GM12878 (cell line): ENCODE measurements around the gene ESYT2. TPM values are rescaled to one million over a fixed set of nuclear protein-coding genes. Genes with fewer than 3 reads are reported as not detected.

Experiments used
- ATAC-seq: fragments of 200-7000 bp; cut with Tn5 transposase; 3 replicates; pipeline ENCODE4 v1.9.1; 2020; ENCODE audit warnings: mild to moderate bottlenecking, moderate library complexity
- BruUV-seq: library from RNA; stranded (reverse); fragments of 400-500 nt; replicated peaks from 2 replicates; lab custom pipeline; 2021; lab: Mats Ljungman, UMichigan
- CTCF ChIA-PET: fragments of 300-600 bp; sonication (Branson Sonifier 250); formaldehyde crosslinking; extraction: SDS; loops from one replicate; lab custom pipeline; 2021; ENCODE audit warnings: inconsistent platforms; lab: Yijun Ruan, JAX
- POLR2A ChIA-PET: fragments of 350-600 bp; formaldehyde crosslinking; extraction: SDS; loops from one replicate; lab custom pipeline; 2021; ENCODE audit warnings: inconsistent platforms; lab: Charles Lee
- RAD21 ChIA-PET: fragments of 300-600 bp; sonication (Branson Sonifier 250); formaldehyde crosslinking; loops from one replicate; lab custom pipeline; 2023; ENCODE audit warnings: antibody characterized with exemption; ENCODE audit not compliant: unreplicated experiment; lab: Charles Lee
- SMC1A ChIA-PET: fragments of 300-600 bp; sonication (Branson Sonifier 250); formaldehyde crosslinking; loops from one replicate; lab custom pipeline; 2023; ENCODE audit not compliant: unreplicated experiment, uncharacterized antibody; lab: Charles Lee
- DNase-seq: peaks from one replicate; pipeline ENCODE4 v3.0.0-alpha.2; 2011; ENCODE audit warnings: low read depth, low spot score
- FAIRE-seq: peaks from 3 replicates; lab custom pipeline; 2011; peaks lifted over from hg19 to GRCh38; lab: Jason Lieb, UNC
- H2AFZ ChIP-seq: 2 replicates; pipeline ENCODE4 v1.6.0; 2011; ENCODE audit warnings: low read depth, low read length, control low read depth; ENCODE audit not compliant: control insufficient read depth
- H3K27ac ChIP-seq: 2 replicates; pipeline ENCODE4 v1.5.1; 2011; ENCODE audit warnings: control low read depth; ENCODE audit not compliant: control insufficient read depth, insufficient read depth
- H3K27me3 ChIP-seq, 2 experiments: replicated peaks in 1 of 2; 2 replicates each; pipeline versions ENCODE4 v1.6.0 to v1.6.1; 2011; ENCODE audit warnings: low read length in 1 of 2; ENCODE audit not compliant: control insufficient read depth in 2 of 2, insufficient read depth in 2 of 2
- H3K36me3 ChIP-seq, 2 experiments: 2 replicates each; pipeline ENCODE4 v1.5.1; 2011; ENCODE audit warnings: low read length in 1 of 2; ENCODE audit not compliant: control insufficient read depth in 2 of 2, insufficient read depth in 2 of 2
- H3K4me1 ChIP-seq: 2 replicates; pipeline ENCODE4 v1.6.1; 2011; ENCODE audit warnings: mild to moderate bottlenecking, low read length, moderate library complexity, mixed read lengths; ENCODE audit not compliant: control insufficient read depth, insufficient read depth
- H3K4me2 ChIP-seq: 2 replicates; pipeline ENCODE4 v1.6.0; 2011; ENCODE audit warnings: control low read depth; ENCODE audit not compliant: control insufficient read depth, insufficient read depth
- H3K4me3 ChIP-seq: fragments of 200-600 bp; sonication (generic); 2 replicates; pipeline ENCODE4 v1.5.1; 2016
- H3K79me2 ChIP-seq: 2 replicates; pipeline ENCODE4 v1.6.0; 2011; ENCODE audit warnings: low read length; ENCODE audit not compliant: control insufficient read depth, insufficient read depth
- H3K9ac ChIP-seq: 2 replicates; pipeline ENCODE4 v1.8.0; 2011; ENCODE audit warnings: low read length, control low read depth, mixed read lengths; ENCODE audit not compliant: control insufficient read depth, insufficient read depth
- H3K9me3 ChIP-seq: replicated peaks from 3 replicates; pipeline ENCODE4 v1.5.1; 2011; ENCODE audit warnings: mild to moderate bottlenecking, low read length; ENCODE audit not compliant: control insufficient read depth, insufficient read depth
- H4K20me1 ChIP-seq: 2 replicates; pipeline ENCODE4 v1.6.0; 2011; ENCODE audit not compliant: control insufficient read depth, insufficient read depth
- BMI1 ChIP-seq: fragments of 450-650 bp; IDR thresholded peaks from 2 replicates; pipeline ENCODE4 v1.6.1; 2016; ENCODE audit warnings: mild to moderate bottlenecking, moderate library complexity, borderline replicate concordance
- CBX3 ChIP-seq: fragments of 200-600 bp; sonication (generic); IDR thresholded peaks from 2 replicates; pipeline ENCODE4 v1.6.1; 2016; ENCODE audit warnings: low read depth, borderline replicate concordance
- GATAD2B ChIP-seq: fragments of 450-650 bp; conservative IDR thresholded peaks from 2 replicates; pipeline ENCODE4 v1.6.1; 2017; ENCODE audit warnings: low read depth, mild to moderate bottlenecking, moderate library complexity
- HDGF ChIP-seq: fragments of 450-650 bp; IDR thresholded peaks from 2 replicates; pipeline ENCODE4 v1.6.1; 2016; ENCODE audit warnings: antibody characterized with exemption
- JUNB ChIP-seq: IDR thresholded peaks from 2 replicates; pipeline ENCODE4 v1.6.1; 2016; ENCODE audit warnings: antibody characterized with exemption, mild to moderate bottlenecking
- PBX3 ChIP-seq: IDR thresholded peaks from 2 replicates; pipeline ENCODE4 v1.6.1; 2011; ENCODE audit warnings: mild to moderate bottlenecking, low read depth, low read length, moderate library complexity; ENCODE audit not compliant: insufficient replicate concordance
- TCF7 ChIP-seq: IDR thresholded peaks from 2 replicates; pipeline ENCODE4 v1.6.1; 2014; ENCODE audit warnings: antibody characterized with exemption, borderline replicate concordance
- WGBS: methylation state at CpG from one replicate; pipeline ENCODE4 v1.1.6; 2016; ENCODE audit warnings: low lambda C conversion rate; ENCODE audit not compliant: insufficient replicate concordance, insufficient coverage; ENCODE audit errors: missing lambda C conversion rate; 5-methylcytosine and 5-hydroxymethylcytosine counted together
- in situ Hi-C: fragments of 300-500 bp; cut with MboI; formaldehyde crosslinking; loops from 9 replicates; pipeline ENCODE4 v1.14.3; 2018; ENCODE audit warnings: mixed read lengths
- intact Hi-C: fragments of 100-400 bp; cut with micrococcal nuclease; formaldehyde crosslinking; loops from one replicate; pipeline ENCODE4 v1.14.2; 2022; ENCODE audit not compliant: unreplicated experiment
- polyA plus RNA-seq, 11 experiments: library from polyadenylated mRNA; depleted of rRNA in 4 of 11; unstranded in 6 of 11; stranded (reverse) in 5 of 11; fragments of >200 nt; fragmentation: Nextera tagmentation in 4 of 11; fragmentation: Illumina TruSeq in 1 of 11; extraction: Ambion mirVana in 4 of 11; extraction: Trizol in 1 of 11; gene quantifications; 1 replicate in 1 of 11; 2 replicates in 10 of 11; pipeline versions ENCODE4 v1.2.1 to v1.2.3, GENCODE V29; 2011 to 2016; ENCODE audit warnings: inconsistent platforms in 2 of 11, missing spikeins in 2 of 11, low read depth in 1 of 11
- total RNA-seq, 4 experiments: library from RNA; depleted of rRNA in 3 of 4; stranded (reverse); fragments of >200 nt in 3 of 4; fragmentation: Illumina TruSeq in 1 of 4; extraction: Trizol in 1 of 4; gene quantifications; 2 replicates each; pipeline versions ENCODE4 v1.2.1 to v1.2.3, GENCODE V29; 2013 to 2021

ESYT2 gene
- total and polyA plus RNA-seq, 10 of the 15 experiments (the other 5 are each of a cell fraction or from before 2014, with no cell fraction given), result 1.9 to 44.6 (median 21.4) TPM

GRCh38 chr7:158781974-158782664, 47.2 kb downstream of the ESYT2 start:
- H2AFZ ChIP-seq, result no peak overlapping the region
- intact Hi-C loops (no loop called here), in situ Hi-C loops (no loop called here)
- H3K79me2 ChIP-seq, result no peaks in the 10 kb centered on the region
- SMC1A ChIA-PET, result no interaction called here
- RAD21 ChIA-PET, result interaction anchor here (2.7 kb wide), 1 partner anchor 195 kb away, joined by 8 read pairs; no protein-coding TSS in a partner anchor
- H3K9me3 ChIP-seq, result peaks cover 2% of the 10 kb centered on the region; the same call in 1 of the 3 replicates
- no peak overlapping the region for H3K4me2 ChIP-seq
- peak; percentile 56 for FAIRE-seq
- H3K4me3 ChIP-seq, result no peak overlapping the region
- H3K4me1 ChIP-seq, result no peaks in the 10 kb centered on the region
- CTCF ChIA-PET, result interaction anchor here (1.0 to 2.0 kb wide), 2 partner anchors 15 to 194 kb away, joined by 3 to 6 read pairs; no protein-coding TSS in a partner anchor
- H3K9ac ChIP-seq, result no peak overlapping the region
- no peak for ATAC-seq
- H4K20me1 ChIP-seq, result no peaks in the 10 kb centered on the region
- no TSS peak for BruUV-seq
- H3K27ac ChIP-seq, result no peak overlapping the region
- POLR2A ChIA-PET, result no interaction called here
- H3K36me3 ChIP-seq, result peaks cover 7 to 12% of the 10 kb centered on the region in 2 experiments
- WGBS, result 86% methylated on average over 17 of the region's 17 CpGs
- no peak for TF ChIP-seq JUNB
- H3K27me3 ChIP-seq, result no peaks in the 10 kb centered on the region
- DNase-seq, result no peak

- no peaks in the 10 kb centered on the region for H3K79me2 ChIP-seq
- peaks cover 7 to 12% of the 10 kb centered on the region in 2 experiments for H3K36me3 ChIP-seq
- WGBS, result 97% methylated on average over 23 of the region's 23 CpGs
- RAD21 ChIA-PET, result no interaction called here
- TF ChIP-seq PBX3 (peak; percentile 17), TCF7 (no peak), CBX3 (no peak), GATAD2B (no peak), HDGF (no peak), BMI1 (no peak)
- TF ChIP-seq, all 136 proteins: peak for 1
- H3K4me1 ChIP-seq, result no peaks in the 10 kb centered on the region
- no peak for DNase-seq
- no peaks in the 10 kb centered on the region for H4K20me1 ChIP-seq
- CTCF ChIA-PET, result no interaction called here
- POLR2A ChIA-PET, result no interaction called here
- no peak overlapping the region for H3K27ac ChIP-seq
- H3K27me3 ChIP-seq, result no peaks in the 10 kb centered on the region
- intact Hi-C loops (no loop called here), in situ Hi-C loops (no loop called here)
- no peak overlapping the region for H2AFZ ChIP-seq
- SMC1A ChIA-PET, result no interaction called here
- H3K9ac ChIP-seq, result no peak overlapping the region
- H3K9me3 ChIP-seq, result peaks cover 2% of the 10 kb centered on the region; the same call in 1 of the 3 replicates
- FAIRE-seq, result no peak
- H3K4me3 ChIP-seq, result no peak overlapping the region
- no peak overlapping the region for H3K4me2 ChIP-seq
- no peak for ATAC-seq
- TSS peak; percentile 24 for BruUV-seq
Measured at GRCh38 chr7:158781217-158781973, 47.9 kb downstream of the ESYT2 start.
